GM10248 (cell line): ENCODE measurements around the gene LRCOL1.

Experiments
- CTCF ChIA-PET: fragments of 300-600 bp; sonication (Branson Sonifier 250); formaldehyde crosslinking; extraction: SDS; loops from one replicate; lab custom pipeline; 2021; ENCODE audit warnings: antibody characterized with exemption; lab: Yijun Ruan, JAX
- POLR2A ChIA-PET: fragments of 350-650 bp; sonication (Branson Sonifier 250); formaldehyde crosslinking; extraction: SDS; loops from one replicate; lab custom pipeline; 2020; ENCODE audit warnings: antibody characterized with exemption; lab: Yijun Ruan, JAX
- DNase-seq: peaks from one replicate; pipeline ENCODE4 v3.0.0; 2012; ENCODE audit errors: extremely low spot score
- TF ChIP-seq, protein P1 (sequence below): IDR thresholded peaks from 2 replicates; pipeline ENCODE4 v1.5.1; 2012; ENCODE audit warnings: mild to moderate bottlenecking, low read depth; ENCODE audit errors: extremely low read depth, missing control alignments, control extremely low read depth

The LRCOL1 gene

DNA sequence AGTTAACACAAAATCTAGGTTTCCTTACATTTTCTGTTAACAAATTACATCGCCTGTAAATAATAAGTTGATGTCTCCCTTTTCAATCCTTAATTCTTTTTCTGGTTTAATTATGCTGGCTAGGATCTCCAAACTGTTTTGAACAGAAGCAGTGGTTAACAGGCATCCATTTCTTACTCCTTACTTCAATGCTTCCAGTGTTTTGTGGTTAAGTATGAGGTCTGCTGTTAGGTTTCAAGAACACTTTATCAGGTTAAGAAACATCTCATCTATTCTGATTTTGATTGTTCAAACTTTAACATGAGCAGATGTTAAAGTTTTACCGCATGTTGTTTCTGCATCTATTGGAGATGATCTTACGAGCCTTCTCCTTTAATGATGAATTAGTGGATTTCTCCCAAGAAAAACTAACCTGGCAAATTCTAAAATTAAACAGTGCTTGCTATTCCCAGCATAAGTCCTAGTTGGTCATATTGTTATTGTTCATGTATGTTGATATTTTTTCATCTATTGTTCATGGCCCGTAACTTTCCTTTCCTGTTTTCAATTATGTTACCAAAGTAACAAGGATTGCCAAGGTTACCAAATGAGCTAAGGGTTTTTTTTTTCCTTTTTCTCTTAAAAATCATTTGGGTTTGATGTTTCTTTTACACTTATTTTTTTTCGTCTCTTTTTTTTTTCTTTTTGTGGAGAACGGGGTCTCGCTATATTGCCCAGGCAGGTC is 43.3 kb upstream of the LRCOL1 start:
- TF ChIP-seq, protein P1, sequence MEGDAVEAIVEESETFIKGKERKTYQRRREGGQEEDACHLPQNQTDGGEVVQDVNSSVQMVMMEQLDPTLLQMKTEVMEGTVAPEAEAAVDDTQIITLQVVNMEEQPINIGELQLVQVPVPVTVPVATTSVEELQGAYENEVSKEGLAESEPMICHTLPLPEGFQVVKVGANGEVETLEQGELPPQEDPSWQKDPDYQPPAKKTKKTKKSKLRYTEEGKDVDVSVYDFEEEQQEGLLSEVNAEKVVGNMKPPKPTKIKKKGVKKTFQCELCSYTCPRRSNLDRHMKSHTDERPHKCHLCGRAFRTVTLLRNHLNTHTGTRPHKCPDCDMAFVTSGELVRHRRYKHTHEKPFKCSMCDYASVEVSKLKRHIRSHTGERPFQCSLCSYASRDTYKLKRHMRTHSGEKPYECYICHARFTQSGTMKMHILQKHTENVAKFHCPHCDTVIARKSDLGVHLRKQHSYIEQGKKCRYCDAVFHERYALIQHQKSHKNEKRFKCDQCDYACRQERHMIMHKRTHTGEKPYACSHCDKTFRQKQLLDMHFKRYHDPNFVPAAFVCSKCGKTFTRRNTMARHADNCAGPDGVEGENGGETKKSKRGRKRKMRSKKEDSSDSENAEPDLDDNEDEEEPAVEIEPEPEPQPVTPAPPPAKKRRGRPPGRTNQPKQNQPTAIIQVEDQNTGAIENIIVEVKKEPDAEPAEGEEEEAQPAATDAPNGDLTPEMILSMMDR = no peak
- POLR2A ChIA-PET = no interaction called here
- no peak for DNase-seq
- CTCF ChIA-PET = interaction anchor here (1.0 kb wide), 1 partner anchor 15 kb away, joined by 3 read pairs; no protein-coding TSS in a partner anchor

DNA sequence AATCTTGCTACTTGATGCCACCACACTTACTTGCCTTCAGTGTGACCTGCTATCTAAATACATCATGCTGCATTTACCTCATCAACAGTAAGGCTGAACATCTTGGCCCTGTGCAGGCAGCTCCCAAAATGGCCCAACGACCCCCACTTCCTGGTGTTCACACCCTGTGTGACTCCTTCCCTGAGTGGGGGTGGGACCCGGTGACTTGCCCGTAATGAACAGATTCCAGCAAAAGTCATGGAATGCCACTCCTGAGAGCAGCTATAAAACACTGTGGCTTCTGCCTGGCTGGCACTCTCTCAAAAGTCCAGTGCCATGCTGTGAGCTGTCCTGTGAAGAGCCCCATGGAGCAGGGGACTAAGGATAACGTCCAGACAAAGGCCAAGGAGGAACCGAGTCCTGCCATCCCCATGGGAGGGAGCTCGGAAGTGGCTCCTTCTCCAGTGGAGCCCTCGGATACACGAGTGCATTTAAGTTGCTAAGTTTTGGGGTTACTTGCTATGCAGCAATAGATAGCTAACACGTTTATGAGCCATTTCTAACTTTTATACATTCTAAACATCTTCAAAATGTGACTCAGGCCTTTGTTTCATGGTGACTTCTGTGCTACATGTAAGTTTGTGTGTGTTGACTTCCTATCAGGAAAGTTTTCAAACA is 41.2 kb upstream of the LRCOL1 start:
- TF ChIP-seq, protein P1 = no peak
- CTCF ChIA-PET = no interaction called here
- no peak for DNase-seq
- POLR2A ChIA-PET = no interaction called here

DNA sequence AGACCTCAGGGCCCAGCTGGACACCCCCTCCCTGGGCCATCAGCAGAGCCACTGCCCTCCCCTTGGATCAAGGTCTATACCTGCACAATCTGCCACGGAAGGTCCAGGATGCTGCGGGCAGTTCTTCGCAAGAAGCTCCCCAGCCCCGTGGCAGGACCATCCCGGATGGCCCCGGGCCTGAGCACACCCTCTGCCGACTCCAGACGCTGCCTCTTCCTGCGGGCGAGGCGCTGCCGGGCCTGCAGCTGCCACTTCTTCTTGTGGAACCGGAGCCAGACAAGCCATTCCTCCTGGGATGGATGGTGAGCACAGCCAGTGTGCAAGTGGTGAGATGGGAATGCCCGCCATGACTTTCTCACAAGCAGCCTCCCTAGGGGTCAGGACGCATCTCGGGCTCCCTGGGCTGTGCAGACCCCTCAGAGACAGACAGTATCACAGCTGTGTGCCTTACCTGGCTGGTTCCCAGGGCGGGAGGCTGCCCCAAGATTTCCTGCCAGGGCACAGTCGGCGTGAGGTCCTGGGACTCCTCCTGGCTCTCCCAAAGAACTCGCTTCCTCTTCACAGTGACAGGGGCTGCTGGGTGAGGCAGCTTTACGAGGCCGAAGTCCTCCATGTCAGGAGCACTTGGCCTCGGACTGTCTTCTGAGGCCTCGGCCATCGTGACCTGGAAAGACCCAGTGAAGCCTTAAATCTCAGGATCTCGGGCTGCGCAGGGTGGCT is 39.0 kb upstream of the LRCOL1 start:
- ChIA-PET POLR2A (no interaction called here), CTCF (interaction anchor here (1.4 to 2.6 kb wide), 3 partner anchors 11 to 34 kb away, joined by 3 to 11 read pairs (median 3); no protein-coding TSS in a partner anchor)
- no peak for DNase-seq
- TF ChIP-seq, protein P1 = no peak

DNA sequence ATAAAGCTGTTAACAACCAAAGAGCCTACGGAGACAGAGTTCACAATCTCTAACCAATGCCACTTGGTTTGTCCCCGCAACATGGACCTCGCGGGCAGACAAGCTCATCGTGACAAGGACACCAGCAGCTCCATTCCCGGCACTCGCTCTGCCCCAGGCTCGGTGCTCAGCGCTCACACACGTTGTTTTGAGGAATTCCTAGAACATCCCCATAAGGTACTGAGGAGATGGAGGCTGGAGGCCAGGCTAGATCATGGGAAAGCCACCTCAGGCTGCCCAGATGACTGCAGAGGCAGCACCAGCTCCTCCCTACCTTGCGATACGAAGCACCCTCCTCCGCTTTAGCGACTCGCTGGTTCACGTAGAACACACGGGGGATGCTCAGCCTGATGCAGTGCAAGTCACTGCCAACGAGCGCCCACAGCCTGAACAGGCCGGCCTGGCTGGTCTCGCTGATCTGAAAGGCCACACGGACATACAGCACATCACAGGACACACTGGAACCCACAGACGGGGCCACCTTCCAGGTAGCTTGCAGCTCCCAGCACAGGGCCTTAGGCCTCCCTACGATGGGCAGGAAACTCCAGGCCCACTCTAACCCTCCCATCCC is 38.3 kb upstream of the LRCOL1 start:
- TF ChIP-seq, protein P1 = no peak
- ChIA-PET POLR2A (no interaction called here), CTCF (interaction anchor here (1.4 to 2.6 kb wide), 3 partner anchors 10 to 34 kb away, joined by 3 to 11 read pairs (median 3); no protein-coding TSS in a partner anchor)
- no peak for DNase-seq

DNA sequence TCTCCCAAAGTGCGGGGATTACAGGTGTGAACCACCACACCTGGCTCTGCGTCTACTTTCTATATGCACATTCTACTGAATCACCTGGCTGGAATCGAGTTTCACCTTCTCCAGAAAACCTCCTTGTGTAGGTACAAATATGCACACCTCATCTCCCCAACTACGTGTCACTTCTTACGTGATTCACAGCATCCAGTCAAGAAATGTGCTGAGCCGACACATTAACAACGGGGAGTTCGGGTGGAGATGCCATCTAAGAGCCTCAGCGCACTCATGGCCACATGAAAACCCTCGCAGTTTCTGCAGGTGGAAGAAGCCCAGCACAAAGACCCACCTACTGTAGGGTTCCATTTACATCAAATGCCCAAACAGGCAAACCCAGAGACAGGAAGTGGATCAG is 37.5 kb upstream of the LRCOL1 start:
- TF ChIP-seq, protein P1 = no peak
- ChIA-PET POLR2A (no interaction called here), CTCF (interaction anchor here (1.4 kb wide), 2 partner anchors 12 to 33 kb away, joined by 3 read pairs; no protein-coding TSS in a partner anchor)
- no peak for DNase-seq

DNA sequence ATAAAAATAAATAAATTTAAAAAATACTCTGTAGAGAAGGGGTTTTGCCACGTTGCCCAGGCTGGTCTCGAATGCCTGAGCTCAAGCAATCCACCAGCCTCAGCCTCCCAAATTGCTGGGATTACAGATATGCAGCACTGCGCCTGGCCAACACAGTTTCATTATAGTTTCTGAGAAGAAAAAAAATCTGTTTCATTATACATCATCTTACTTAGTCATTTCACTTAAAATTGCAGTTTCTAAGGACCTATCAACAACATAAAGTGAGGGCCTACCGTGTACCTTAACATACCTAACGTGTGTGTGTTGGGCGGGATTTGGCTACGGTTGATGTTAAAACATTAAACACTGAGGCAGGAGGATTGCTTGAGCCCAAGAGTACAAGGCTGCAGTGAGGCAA is 36.5 kb upstream of the LRCOL1 start:
- TF ChIP-seq, protein P1 = no peak
- DNase-seq = no peak
- POLR2A ChIA-PET = no interaction called here
- CTCF ChIA-PET = interaction anchor here (1.8 kb wide), 1 partner anchor 11 kb away, joined by 5 read pairs; no protein-coding TSS in a partner anchor
